SK-N-MC (cell line): ENCODE data around the gene PCED1A.

Source experiments
- EZH2 ChIP-seq: fragments of 200-600 bp; sonication (generic); IDR thresholded peaks from one replicate; pipeline ENCODE4 v1.6.1; 2017; ENCODE audit warnings: antibody characterized with exemption
- POLR2AphosphoS5 ChIP-seq: IDR thresholded peaks from 2 replicates; pipeline ENCODE4 v1.6.1; 2012; ENCODE audit warnings: mild to moderate bottlenecking, low read depth, low read length, borderline replicate concordance

GRCh38 chr20:2815242-2815900 is 25.1 kb downstream of the PCED1A start:
- TF ChIP-seq POLR2AphosphoS5 = no peak
- no peak for TF ChIP-seq EZH2
